HL-60 (cell line): ENCODE measurements around the gene NEUROD6.

Experiments
- CTCF ChIP-seq: IDR thresholded peaks from one replicate; pipeline ENCODE4 v1.5.1; 2011; ENCODE audit warnings: low read length, control low read depth, inconsistent platforms; ENCODE audit not compliant: insufficient read depth
- GABPA ChIP-seq: IDR thresholded peaks from 2 replicates; pipeline ENCODE4 v1.6.1; 2012; ENCODE audit warnings: low read depth
- POLR2AphosphoS5 ChIP-seq: IDR thresholded peaks from 2 replicates; pipeline ENCODE4 v1.6.1; 2012; ENCODE audit warnings: low read depth
- SPI1 ChIP-seq: IDR thresholded peaks from 2 replicates; pipeline ENCODE4 v1.6.1; 2012; ENCODE audit warnings: low read depth, mild to moderate bottlenecking, borderline replicate concordance
- TF ChIP-seq, protein P1 (sequence below): IDR thresholded peaks from 2 replicates; pipeline ENCODE4 v1.6.1; 2012; ENCODE audit warnings: low read depth; ENCODE audit not compliant: insufficient replicate concordance

DNA sequence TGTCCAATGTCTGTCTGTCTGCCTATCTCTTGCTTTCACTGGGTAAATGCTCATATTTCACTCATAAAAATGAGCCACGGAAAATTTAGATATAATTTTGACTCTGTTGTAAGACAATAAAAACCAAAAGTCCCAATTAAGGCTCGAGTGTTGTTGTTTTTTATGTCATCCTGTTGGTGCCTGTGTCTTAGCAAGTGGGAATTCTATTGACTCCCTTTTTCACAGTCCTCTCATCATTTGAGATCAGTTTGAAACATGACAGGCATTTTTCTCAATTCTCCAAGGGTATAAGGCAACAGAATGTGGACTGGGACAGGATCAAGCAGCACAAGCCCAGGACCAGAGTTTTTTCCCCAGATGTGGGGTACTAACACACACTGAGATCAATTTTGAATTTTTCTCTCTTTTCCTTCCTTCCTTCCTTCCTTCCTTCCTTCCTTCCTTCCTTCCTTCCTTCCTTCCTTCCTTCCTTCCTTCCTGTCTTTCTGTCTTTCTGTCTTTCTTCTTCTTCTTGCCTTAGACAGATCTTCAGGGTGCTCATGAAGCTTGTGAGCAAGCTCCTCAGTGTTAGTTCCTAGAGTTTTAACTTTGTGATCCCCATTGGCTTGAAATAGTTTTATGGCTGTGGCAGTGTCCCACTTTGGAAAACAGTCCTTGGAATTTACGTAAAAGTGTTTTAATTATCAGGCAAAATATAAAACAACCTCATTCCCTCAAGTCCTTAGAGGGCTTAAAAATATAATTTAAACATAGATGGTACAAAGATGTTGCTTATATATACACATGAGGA is 3.2 kb upstream of the NEUROD6 start:
- TF ChIP-seq CTCF (no peak), GABPA (no peak), POLR2AphosphoS5 (no peak), SPI1 (no peak)
- TF ChIP-seq, protein P1, sequence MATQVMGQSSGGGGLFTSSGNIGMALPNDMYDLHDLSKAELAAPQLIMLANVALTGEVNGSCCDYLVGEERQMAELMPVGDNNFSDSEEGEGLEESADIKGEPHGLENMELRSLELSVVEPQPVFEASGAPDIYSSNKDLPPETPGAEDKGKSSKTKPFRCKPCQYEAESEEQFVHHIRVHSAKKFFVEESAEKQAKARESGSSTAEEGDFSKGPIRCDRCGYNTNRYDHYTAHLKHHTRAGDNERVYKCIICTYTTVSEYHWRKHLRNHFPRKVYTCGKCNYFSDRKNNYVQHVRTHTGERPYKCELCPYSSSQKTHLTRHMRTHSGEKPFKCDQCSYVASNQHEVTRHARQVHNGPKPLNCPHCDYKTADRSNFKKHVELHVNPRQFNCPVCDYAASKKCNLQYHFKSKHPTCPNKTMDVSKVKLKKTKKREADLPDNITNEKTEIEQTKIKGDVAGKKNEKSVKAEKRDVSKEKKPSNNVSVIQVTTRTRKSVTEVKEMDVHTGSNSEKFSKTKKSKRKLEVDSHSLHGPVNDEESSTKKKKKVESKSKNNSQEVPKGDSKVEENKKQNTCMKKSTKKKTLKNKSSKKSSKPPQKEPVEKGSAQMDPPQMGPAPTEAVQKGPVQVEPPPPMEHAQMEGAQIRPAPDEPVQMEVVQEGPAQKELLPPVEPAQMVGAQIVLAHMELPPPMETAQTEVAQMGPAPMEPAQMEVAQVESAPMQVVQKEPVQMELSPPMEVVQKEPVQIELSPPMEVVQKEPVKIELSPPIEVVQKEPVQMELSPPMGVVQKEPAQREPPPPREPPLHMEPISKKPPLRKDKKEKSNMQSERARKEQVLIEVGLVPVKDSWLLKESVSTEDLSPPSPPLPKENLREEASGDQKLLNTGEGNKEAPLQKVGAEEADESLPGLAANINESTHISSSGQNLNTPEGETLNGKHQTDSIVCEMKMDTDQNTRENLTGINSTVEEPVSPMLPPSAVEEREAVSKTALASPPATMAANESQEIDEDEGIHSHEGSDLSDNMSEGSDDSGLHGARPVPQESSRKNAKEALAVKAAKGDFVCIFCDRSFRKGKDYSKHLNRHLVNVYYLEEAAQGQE: no peak
